Measurements from ENCODE around the gene SLC19A1. TPM values are rescaled to one million over a fixed set of nuclear protein-coding genes. Genes with fewer than 3 reads are reported as not detected.
"Not testable (repeated sequence)": the region's sequence is repeated elsewhere in the genome, so short reads cannot be mapped to it uniquely, and the experiment has no call there.

SLC19A1 gene
- total RNA-seq, 4 donors from 2014 or later: 2.8 to 10.0 (median 6.6) TPM

- Histone ChIP-seq H3K27ac (replicated peaks in 1 of 4) (no peak overlapping the region), H3K4me1 (no peaks in the 10 kb centered on the region), H3K4me3 (no peak overlapping the region), H3K36me3 (peaks cover 0 to 52% (median 33%) of the 10 kb centered on the region in 4 donors), H3K27me3 (peaks cover 0 to 3% (median 0%) of the 10 kb centered on the region in 4 donors), H3K9me3 (no peaks in the 10 kb centered on the region)
- intact Hi-C loops (cut with DNase I): no loop called here
- TF ChIP-seq CTCF (IDR thresholded peaks at IDR 0.05) (no peak), POLR2AphosphoS5 (IDR thresholded peaks at IDR 0.05) (no peak), EP300 (IDR thresholded peaks at IDR 0.05) (no peak), POLR2A (IDR thresholded peaks at IDR 0.05; ENCODE audit: low read depth) (no peak)
- no peak for DNase-seq (ENCODE audit: extremely low spot score)
- WGBS: 85% methylated on average over 17 of the region's 33 CpGs
These were observed 36.7 kb downstream of the SLC19A1 start for GRCh38 chr21:45505416-45506021.

- WGBS: 90% methylated on average over 7 of the region's 41 CpGs
- Histone ChIP-seq H3K9me3 (no peaks in the 10 kb centered on the region), H3K36me3 (peaks cover 0 to 45% (median 25%) of the 10 kb centered on the region in 4 donors), H3K27me3 (peaks cover 0 to 3% (median 0%) of the 10 kb centered on the region in 4 donors), H3K27ac (replicated peaks in 1 of 4) (no peak overlapping the region), H3K4me3 (no peak overlapping the region), H3K4me1 (no peaks in the 10 kb centered on the region)
- DNase-seq (ENCODE audit: extremely low spot score): no peak
- TF ChIP-seq EP300 (IDR thresholded peaks at IDR 0.05): no peak
- intact Hi-C loops (cut with DNase I): no loop called here
These were observed 37.5 kb downstream of the SLC19A1 start for GRCh38 chr21:45504516-45505415.

GRCh38 chr21:45504021-45504515 lies 38.2 kb downstream of the SLC19A1 start:
- no peak for DNase-seq (ENCODE audit: extremely low spot score)
- WGBS: 76% methylated on average over 3 of the region's 22 CpGs
- peaks cover 0 to 44% (median 26%) of the 10 kb centered on the region in 4 donors for H3K36me3 ChIP-seq

GRCh38 chr21:45503226-45503625 lies 39.0 kb downstream of the SLC19A1 start:
- DNase-seq (ENCODE audit: extremely low spot score); H3K9me3 ChIP-seq; H3K27me3 ChIP-seq; H3K4me3 ChIP-seq; intact Hi-C loops (cut with DNase I); H3K4me1 ChIP-seq; H3K27ac ChIP-seq (replicated peaks in 1 of 4): not testable (repeated sequence)
- 85% methylated on average over 4 of the region's 4 CpGs for WGBS
- H3K36me3 ChIP-seq: peaks cover 0 to 48% (median 34%) of the 10 kb centered on the region in 4 donors

More at GRCh38 chr21:45504021-45504515, 38.2 kb downstream of the SLC19A1 start:
- TF ChIP-seq POLR2A (IDR thresholded peaks at IDR 0.05; ENCODE audit: low read depth) (no peak), CTCF (IDR thresholded peaks at IDR 0.05) (no peak), POLR2AphosphoS5 (IDR thresholded peaks at IDR 0.05) (no peak), EP300 (IDR thresholded peaks at IDR 0.05) (no peak)
- intact Hi-C loops (cut with DNase I): no loop called here
- Histone ChIP-seq H3K4me1 (no peaks in the 10 kb centered on the region), H3K27me3 (peaks cover 0 to 3% (median 0%) of the 10 kb centered on the region in 4 donors), H3K9me3 (no peaks in the 10 kb centered on the region), H3K4me3 (no peak overlapping the region), H3K27ac (replicated peaks in 1 of 4) (no peak overlapping the region)

- Histone ChIP-seq H3K4me3 (no peak overlapping the region), H3K27me3 (peaks cover 0 to 3% (median 0%) of the 10 kb centered on the region in 4 donors), H3K9me3 (no peaks in the 10 kb centered on the region), H3K4me1 (no peaks in the 10 kb centered on the region), H3K27ac (replicated peaks in 1 of 4) (no peak overlapping the region), H3K36me3 (peaks cover 4 to 54% (median 40%) of the 10 kb centered on the region in 4 donors)
- no peak for DNase-seq (ENCODE audit: extremely low spot score)
- 92% methylated on average over 10 of the region's 10 CpGs for WGBS
- TF ChIP-seq CTCF (IDR thresholded peaks at IDR 0.05): no peak
- TF ChIP-seq POLR2A (IDR thresholded peaks at IDR 0.05; ENCODE audit: low read depth): no peak
- no peak for TF ChIP-seq EP300 (IDR thresholded peaks at IDR 0.05)
- intact Hi-C loops (cut with DNase I): no loop called here
These were observed 39.6 kb downstream of the SLC19A1 start for GRCh38 chr21:45502600-45502999.
